Fibroblast of gingiva (primary cell): ENCODE results near the gene TCEA2.

Source experiments
- DNase-seq: peaks from one replicate; pipeline ENCODE4 v3.0.0-alpha.2; 2011; ENCODE audit warnings: low read depth

Gene TCEA2

GRCh38 chr20:64049060-64049877 lies 13.7 kb upstream of the TCEA2 start, which contains the start of gene SOX18:
TSS of gene SOX18 (minus strand) at chr20:64049639. CDS start at chr20:64049516, 123 bp downstream.
- no peak for DNase-seq

GRCh38 chr20:64049878-64050260 lies 13.1 kb upstream of the TCEA2 start:
- DNase-seq = no peak

GRCh38 chr20:64050261-64051032 lies 12.6 kb upstream of the TCEA2 start:
- no peak for DNase-seq

- DNase-seq = no peak
Measured at GRCh38 chr20:64051033-64051452, 12.0 kb upstream of the TCEA2 start.

GRCh38 chr20:64051561-64052325 lies 11.3 kb upstream of the TCEA2 start:
- no peak for DNase-seq

GRCh38 chr20:64052326-64052722 lies 10.7 kb upstream of the TCEA2 start:
- no peak for DNase-seq

- DNase-seq = no peak
Measured at GRCh38 chr20:64052987-64053840, 9.8 kb upstream of the TCEA2 start.

GRCh38 chr20:64053841-64054661 lies 8.9 kb upstream of the TCEA2 start:
- DNase-seq = no peak

GRCh38 chr20:64055396-64055892 lies 7.6 kb upstream of the TCEA2 start:
- DNase-seq = no peak

- no peak for DNase-seq
Measured at GRCh38 chr20:64055893-64056638, 6.9 kb upstream of the TCEA2 start.

- no peak for DNase-seq
Measured at GRCh38 chr20:64056639-64056888, 6.4 kb upstream of the TCEA2 start.

- no peak for DNase-seq
Measured at GRCh38 chr20:64056889-64057627, 5.9 kb upstream of the TCEA2 start.

GRCh38 chr20:64057628-64058498 lies 5.1 kb upstream of the TCEA2 start:
- DNase-seq = no peak

GRCh38 chr20:64058536-64058935 lies 4.5 kb upstream of the TCEA2 start:
- no peak for DNase-seq

GRCh38 chr20:64062276-64062595 lies 762 bp upstream of the TCEA2 start:
- no peak for DNase-seq

GRCh38 chr20:64063389-64064144 lies 569 bp downstream of the TCEA2 start:
- no peak for DNase-seq

GRCh38 chr20:64064145-64064698 lies 1.2 kb downstream of the TCEA2 start:
- peak; percentile 24 for DNase-seq
